NCI-H146 (cell line): ENCODE measurements around the gene SKAP2.

Source experiments
- DNase-seq: peaks from one replicate; lab custom pipeline; 2025; lab: John Stamatoyannopoulos, UW

The SKAP2 gene

GRCh38 chr7:26662646-26663045 lies 201.7 kb downstream of the SKAP2 start:
- DNase-seq: no peak

GRCh38 chr7:26659121-26659520 lies 205.3 kb downstream of the SKAP2 start:
- peak; percentile 55 for DNase-seq

- DNase-seq: peak; percentile 95
Observed at GRCh38 chr7:26658389-26659084, 205.9 kb downstream of the SKAP2 start.

- DNase-seq: peak; percentile 97
Observed at GRCh38 chr7:26657686-26658388, 206.6 kb downstream of the SKAP2 start.

DNA sequence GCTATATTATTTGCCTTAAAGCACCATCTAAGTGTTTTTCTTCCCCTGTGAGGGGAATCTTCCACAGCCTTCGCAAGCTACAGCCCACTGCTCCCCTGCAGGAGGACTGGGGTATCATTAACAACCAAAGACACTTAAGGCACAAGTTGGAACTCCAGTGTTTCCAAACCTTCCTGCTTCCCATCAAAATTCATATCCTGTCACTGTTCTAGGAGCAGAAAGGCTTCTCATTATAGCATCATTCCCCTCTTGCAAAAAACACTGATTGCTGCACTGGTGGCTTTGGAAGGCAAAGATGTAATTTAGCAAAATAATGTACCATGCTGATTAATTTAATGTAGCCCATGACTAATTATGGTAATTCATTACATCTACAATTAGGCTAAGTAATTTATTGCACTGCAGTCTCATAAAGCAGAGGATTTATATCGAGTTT lies 207.2 kb downstream of the SKAP2 start:
- peak; percentile 71 for DNase-seq

DNA sequence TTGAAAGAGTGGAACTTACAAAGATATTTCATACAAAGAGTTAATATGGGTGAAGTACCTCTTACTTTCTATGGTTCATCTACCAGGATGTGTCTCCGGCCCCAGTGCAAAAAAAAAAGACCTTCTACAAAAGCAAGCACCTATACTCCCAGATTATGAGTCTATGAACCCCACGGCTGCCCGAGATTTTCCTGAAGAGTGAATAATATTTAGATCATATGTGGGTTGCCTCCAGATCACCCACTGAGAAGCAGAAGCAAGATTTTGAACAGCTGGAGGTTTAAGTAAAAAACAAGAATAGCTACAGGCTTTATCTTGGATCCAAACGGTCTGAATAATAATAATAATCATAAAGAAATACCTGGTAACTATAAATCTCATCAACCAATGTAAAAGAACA lies 207.7 kb downstream of the SKAP2 start:
- peak; percentile 23 for DNase-seq

DNA sequence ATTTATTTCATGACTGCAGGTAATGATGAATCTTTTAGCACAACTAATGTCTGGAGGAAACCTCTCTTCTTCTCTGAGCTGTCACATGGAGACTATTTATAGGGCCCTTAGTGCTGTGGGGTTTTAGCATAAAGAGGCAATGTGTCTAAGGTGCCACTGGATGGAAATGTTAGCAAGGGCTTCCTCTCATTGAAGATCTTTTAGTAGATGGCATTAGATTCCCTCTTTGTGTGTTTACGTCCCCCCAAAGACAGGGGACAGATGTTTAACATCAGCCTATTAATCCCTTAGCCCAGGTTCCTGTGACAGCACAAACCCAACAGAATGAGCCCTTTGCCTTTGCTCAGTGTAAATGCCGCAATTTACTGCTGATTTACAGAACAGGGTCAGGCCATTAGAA lies 208.6 kb downstream of the SKAP2 start:
- peak; percentile 31 for DNase-seq

DNA sequence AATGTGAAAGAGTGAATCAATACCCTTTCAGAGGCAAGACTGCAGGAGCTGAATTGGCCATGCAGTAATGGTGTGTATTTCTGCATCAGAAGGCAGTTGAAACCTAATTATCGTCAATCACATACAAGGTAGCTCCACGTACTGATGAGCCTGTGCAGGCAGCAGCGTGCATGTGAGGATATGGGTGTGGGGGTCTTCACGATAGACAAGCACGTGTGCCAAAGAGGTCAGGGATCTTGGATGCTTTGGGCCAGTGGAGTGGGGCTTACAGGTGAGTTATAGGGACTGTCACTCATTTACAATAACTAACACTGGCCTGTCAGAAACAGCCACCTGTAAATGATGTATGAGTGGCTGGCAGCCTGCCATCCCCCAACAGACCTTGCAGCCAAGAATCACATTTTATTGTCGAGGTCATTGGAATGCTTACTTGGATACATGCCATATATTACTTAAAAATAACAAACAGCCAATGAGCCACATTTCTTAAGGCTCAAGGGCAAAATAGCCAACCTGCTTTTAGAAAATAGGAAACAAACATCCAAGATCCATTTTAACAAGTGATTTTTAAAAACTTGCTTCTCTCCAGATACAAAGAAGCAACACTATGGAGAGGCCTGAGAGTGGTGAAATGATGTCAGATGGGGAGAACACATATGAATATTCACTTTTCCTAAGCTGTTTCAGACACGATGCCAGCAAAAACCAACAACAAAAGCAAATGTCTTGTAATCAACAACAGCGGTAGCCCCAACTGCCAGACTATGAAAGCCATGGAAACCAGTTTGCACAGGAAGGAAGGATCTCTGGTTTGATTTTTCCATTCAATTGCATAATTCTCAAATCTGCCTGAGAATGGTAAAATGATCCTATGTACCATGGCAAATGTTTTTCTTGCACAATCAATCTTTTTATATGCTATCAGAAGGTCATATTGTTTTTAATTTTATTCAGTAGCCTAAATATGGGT lies 210.7 kb downstream of the SKAP2 start:
- DNase-seq: peak; percentile 70

DNA sequence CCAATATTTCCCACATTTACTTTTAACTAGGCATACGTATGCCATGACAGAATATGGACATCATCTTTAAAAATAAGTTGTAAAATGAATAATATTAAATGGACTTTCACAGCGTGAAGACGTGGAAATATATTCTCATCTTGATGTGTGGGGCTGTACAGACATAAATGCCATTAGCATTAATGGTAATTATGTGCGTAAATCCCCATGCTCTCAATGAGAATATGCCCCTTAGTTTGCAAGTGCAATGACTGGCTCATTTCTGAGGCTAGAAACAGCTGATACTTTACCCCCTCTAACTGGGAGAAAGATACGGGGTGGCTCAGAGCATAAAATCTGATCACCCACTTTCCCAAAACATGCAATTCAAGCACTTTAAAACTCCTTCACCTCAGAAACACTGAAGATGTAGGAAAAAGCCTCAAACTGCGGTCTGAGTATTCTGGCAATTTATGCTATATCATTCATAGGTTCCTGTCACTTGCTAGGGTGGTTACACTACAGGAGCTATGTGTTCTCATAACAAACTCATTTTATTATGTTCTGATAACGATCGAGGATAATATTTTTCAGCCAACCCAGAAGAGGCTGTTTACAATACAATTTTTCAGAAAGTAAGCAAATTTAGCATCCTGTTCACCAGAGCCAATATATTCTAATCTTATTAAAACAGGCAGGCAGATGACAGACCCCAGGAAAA lies 211.8 kb downstream of the SKAP2 start:
- no peak for DNase-seq

- DNase-seq: no peak
Observed at GRCh38 chr7:26650103-26650502, 214.3 kb downstream of the SKAP2 start.

DNA sequence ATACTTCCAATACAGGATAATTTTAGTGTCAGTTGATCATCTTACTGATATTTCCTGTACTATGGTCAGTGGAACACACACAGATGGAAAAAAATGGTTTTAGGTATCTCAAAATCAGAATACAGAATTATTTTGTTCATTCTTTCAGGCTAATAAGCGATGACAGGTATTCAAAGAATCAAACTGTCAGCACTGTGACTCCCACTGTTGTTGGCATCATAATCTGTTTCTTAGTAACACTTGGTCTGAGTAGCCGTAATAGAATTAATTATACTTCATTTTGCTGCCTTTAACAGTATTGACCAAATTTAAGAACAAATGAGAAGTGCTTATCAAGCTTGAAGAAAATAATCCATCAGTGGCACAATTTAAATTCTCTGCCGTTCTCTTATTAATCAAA lies 215.0 kb downstream of the SKAP2 start:
- DNase-seq: no peak

DNA sequence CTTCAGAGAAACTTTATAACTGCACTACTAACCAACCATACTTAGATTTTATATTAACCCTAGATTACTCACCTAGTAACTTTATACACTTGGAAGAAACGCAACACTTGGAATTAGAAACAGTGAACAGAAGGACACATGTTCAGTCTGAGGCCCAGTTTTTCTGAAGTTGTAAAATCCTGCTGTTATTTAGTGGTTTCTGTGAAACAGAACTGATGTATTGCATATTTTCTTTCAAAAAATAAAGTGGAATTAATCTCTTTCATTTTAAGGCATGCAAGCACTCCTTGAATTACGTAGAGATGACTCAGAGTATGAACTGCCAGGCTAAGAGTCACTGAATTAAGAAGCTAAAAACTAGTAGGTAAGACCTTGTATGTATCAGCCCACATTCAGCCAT lies 215.8 kb downstream of the SKAP2 start:
- no peak for DNase-seq

GRCh38 chr7:26646336-26647048 lies 217.9 kb downstream of the SKAP2 start:
- no peak for DNase-seq

GRCh38 chr7:26645121-26645520 lies 219.3 kb downstream of the SKAP2 start:
- no peak for DNase-seq

DNA sequence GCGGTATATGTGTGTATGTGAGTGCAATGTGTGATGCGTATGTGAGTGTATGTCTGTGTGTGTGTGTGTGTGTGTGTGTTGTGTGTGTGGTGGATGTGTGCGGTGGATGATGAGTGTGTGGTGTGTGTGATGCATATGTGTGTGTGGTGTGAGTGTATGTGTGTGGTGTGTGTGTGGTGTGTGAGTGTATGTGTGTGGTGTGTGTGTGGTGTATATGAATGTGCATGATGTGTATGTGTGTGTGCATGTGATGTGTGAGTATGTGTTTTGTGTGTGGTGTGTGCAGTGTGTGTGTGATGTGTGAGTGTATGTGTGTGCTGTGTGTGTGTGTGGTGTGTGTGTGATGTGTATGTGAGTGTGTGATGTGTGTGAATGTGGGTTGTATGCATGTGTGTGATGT lies 222.0 kb downstream of the SKAP2 start:
- DNase-seq: no peak

DNA sequence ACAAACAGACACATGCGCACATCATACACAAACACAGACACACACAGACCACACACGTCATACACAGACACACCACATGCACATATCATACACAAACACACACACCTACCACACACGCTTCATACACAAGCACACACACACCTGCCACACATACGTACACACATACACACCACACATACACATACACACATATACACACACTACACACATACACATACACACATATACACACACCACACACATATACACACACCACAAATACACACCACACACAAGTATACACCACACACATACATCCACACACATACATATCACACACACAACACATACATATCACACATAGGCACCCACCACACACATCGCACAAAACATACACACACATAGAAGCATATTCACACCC lies 224.7 kb downstream of the SKAP2 start:
- no peak for DNase-seq

- DNase-seq: no peak
Observed at GRCh38 chr7:26639111-26639510, 225.3 kb downstream of the SKAP2 start.

DNA sequence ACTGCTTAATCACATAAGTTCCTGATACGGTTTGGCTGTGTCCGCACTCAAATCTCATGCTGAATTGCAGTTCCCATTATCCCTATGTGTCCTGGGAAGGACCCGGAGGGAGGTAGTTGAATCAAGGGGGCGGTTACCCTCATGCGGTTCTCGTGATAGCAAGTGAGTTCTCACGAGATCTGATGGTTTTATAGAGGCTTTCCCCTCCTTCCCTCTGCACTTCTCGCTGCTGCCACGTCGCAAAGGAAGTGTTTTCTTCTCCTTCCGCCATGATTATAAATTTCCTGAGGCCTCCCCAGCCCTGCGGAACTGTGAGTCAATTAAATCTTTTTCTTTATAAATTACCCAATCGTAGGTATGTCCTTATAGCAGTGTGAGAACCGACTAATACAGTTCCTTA lies 226.2 kb downstream of the SKAP2 start:
- DNase-seq: no peak

GRCh38 chr7:26637610-26638009 lies 226.8 kb downstream of the SKAP2 start:
- DNase-seq: no peak

DNA sequence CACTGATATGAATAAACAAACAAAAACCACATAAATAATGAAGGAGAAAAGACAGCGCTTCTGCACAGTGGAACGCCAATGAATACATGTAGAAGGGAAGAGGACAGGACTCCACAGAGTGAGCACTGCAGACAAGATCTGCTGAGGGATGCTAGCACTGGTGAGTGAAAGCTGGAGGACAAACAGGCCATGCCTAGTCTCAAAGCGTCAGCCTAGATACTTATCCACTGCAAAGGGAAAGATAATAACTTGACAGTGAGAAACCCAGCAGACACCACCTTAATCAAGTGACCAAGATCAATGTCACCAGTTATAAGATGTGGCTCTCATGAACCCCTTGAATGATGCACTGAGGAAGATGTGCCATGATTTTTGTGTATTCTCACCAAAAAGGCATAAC lies 227.6 kb downstream of the SKAP2 start:
- no peak for DNase-seq

GRCh38 chr7:26633557-26633956 lies 230.8 kb downstream of the SKAP2 start:
- no peak for DNase-seq
